Esophagus squamous epithelium (tissue), 5 donors: ENCODE measurements around the gene RHOXF2B. TPM values are rescaled to one million over a fixed set of nuclear protein-coding genes. Genes with fewer than 3 reads are reported as not detected.
"Not testable (repeated sequence)": the region's sequence is repeated elsewhere in the genome, so short reads cannot be mapped to it uniquely, and the experiment has no call there.

ENCODE experiments used
- DNase-seq: peaks from one replicate; lab custom pipeline; 2025; lab: John Stamatoyannopoulos, UW
- H3K27ac ChIP-seq, 4 donors: fragments of 200-600 bp; sonication (generic); one replicate each; pipeline ENCODE4 v1.5.1; 2016 to 2019; ENCODE audit warnings: mild to moderate bottlenecking in 1 of 4
- H3K27me3 ChIP-seq, 4 donors: fragments of 200-600 bp; sonication (generic); 1 replicate in 3 of 4; 2 replicates in 1 of 4; pipeline versions ENCODE4 v1.5.1 to v1.6.0; 2017 to 2021; ENCODE audit warnings: antibody characterized with exemption in 1 of 4
- H3K36me3 ChIP-seq, 3 donors: fragments of 200-600 bp; sonication (generic); one replicate each; pipeline ENCODE4 v1.5.1; 2016 to 2019
- H3K4me1 ChIP-seq, 3 donors: fragments of 200-600 bp; sonication (generic); one replicate each; pipeline ENCODE4 v1.5.1; 2017 to 2019
- H3K4me3 ChIP-seq, 4 donors: fragments of 200-600 bp; sonication (generic); 1 replicate in 3 of 4; 2 replicates in 1 of 4; pipeline ENCODE4 v1.5.1; 2016 to 2019; ENCODE audit warnings: mild to moderate bottlenecking in 2 of 4, moderate library complexity in 1 of 4
- H3K9me3 ChIP-seq, 3 donors: fragments of 200-600 bp; sonication (generic); one replicate each; pipeline ENCODE4 v1.5.1; 2016 to 2019
- CTCF ChIP-seq, 6 experiments: fragments of 450-650 bp in 4 of 6; fragments of 200-600 bp in 2 of 6; sonication (generic) in 2 of 6; IDR thresholded peaks; one replicate each; pipeline ENCODE4 v1.5.1; 2016 to 2019; ENCODE audit warnings: antibody characterized with exemption in 6 of 6, mild to moderate bottlenecking in 4 of 6, moderate library complexity in 4 of 6
- POLR2A ChIP-seq, 4 donors: fragments of 450-650 bp; IDR thresholded peaks; one replicate each; pipeline ENCODE4 v1.6.1; 2017; ENCODE audit warnings: antibody characterized with exemption in 4 of 4, mild to moderate bottlenecking in 4 of 4, moderate library complexity in 3 of 4
- WGBS, 2 donors: methylation state at CpG; one replicate each; pipeline ENCODE4 v1.1.5; 2018; 5-methylcytosine and 5-hydroxymethylcytosine counted together
- intact Hi-C: fragments of 100-400 bp; cut with DNase I; formaldehyde crosslinking; loops from one replicate; pipeline ENCODE4 v1.15.0; 2022
- total RNA-seq, 4 donors: library from RNA; depleted of rRNA; stranded (reverse); fragments of >200 nt; gene quantifications; one replicate each; pipeline ENCODE4 v1.1.0, GENCODE V29; 2016
- donor health status: DM: yes; HTN: yes; CAD: no.

The RHOXF2B gene
- total RNA-seq, 4 donors from 2014 or later: not detected

GRCh38 chrX:120039087-120039733 is 38.3 kb downstream of the RHOXF2B start:
- H3K9me3 ChIP-seq, DNase-seq, intact Hi-C loops, H3K4me3 ChIP-seq, H3K27me3 ChIP-seq, H3K4me1 ChIP-seq, H3K36me3 ChIP-seq, H3K27ac ChIP-seq: not testable (repeated sequence)
- no CpG with 5 or more reads among the region's 8 CpGs for WGBS, 2 donors

- H3K4me3 ChIP-seq: no peak overlapping the region
- no peaks in the 10 kb centered on the region for H3K36me3 ChIP-seq
- no peaks in the 10 kb centered on the region for H3K4me1 ChIP-seq
- 83% methylated on average over 1 of the region's 1 CpG for WGBS, 2 donors
- TF ChIP-seq POLR2A (IDR thresholded peaks at IDR 0.05) (no peak), CTCF (IDR thresholded peaks at IDR 0.05) (no peak)
- H3K27ac ChIP-seq: no peak overlapping the region
- no peaks in the 10 kb centered on the region for H3K27me3 ChIP-seq
- intact Hi-C loops: no loop called here
- H3K9me3 ChIP-seq: no peaks in the 10 kb centered on the region
- DNase-seq: no peak
Observed at GRCh38 chrX:120036704-120037103, 40.8 kb downstream of the RHOXF2B start.

- H3K9me3 ChIP-seq, H3K27me3 ChIP-seq, intact Hi-C loops, H3K4me3 ChIP-seq, H3K4me1 ChIP-seq, DNase-seq, H3K27ac ChIP-seq, H3K36me3 ChIP-seq: not testable (repeated sequence)
- WGBS, 2 donors: 49% methylated on average over 9 of the region's 9 CpGs
Observed at GRCh38 chrX:120035522-120036309, 41.8 kb downstream of the RHOXF2B start.

- 13 to 33% methylated on average over 3 of the region's 3 CpGs for WGBS, 2 donors
- H3K4me1 ChIP-seq: no peaks in the 10 kb centered on the region
- TF ChIP-seq POLR2A (IDR thresholded peaks at IDR 0.05) (no peak), CTCF (IDR thresholded peaks at IDR 0.05) (no peak)
- H3K9me3 ChIP-seq: no peaks in the 10 kb centered on the region
- no peak overlapping the region for H3K4me3 ChIP-seq
- H3K27ac ChIP-seq: no peak overlapping the region
- DNase-seq: no peak
- H3K27me3 ChIP-seq: peaks cover 0 to 3% (median 0%) of the 10 kb centered on the region in 4 donors
- intact Hi-C loops: no loop called here
- H3K36me3 ChIP-seq: no peaks in the 10 kb centered on the region
Observed at GRCh38 chrX:120029354-120029753, 48.1 kb downstream of the RHOXF2B start.

- Histone ChIP-seq H3K4me3 (no peak overlapping the region), H3K27ac (no peak overlapping the region), H3K9me3 (no peaks in the 10 kb centered on the region), H3K27me3 (peaks cover 0 to 16% (median 0%) of the 10 kb centered on the region in 4 donors), H3K36me3 (no peaks in the 10 kb centered on the region), H3K4me1 (no peaks in the 10 kb centered on the region)
- no peak for TF ChIP-seq CTCF (IDR thresholded peaks at IDR 0.05)
- TF ChIP-seq POLR2A (IDR thresholded peaks at IDR 0.05): no peak
- intact Hi-C loops: no loop called here
- no peak for DNase-seq
- 34 to 65% methylated on average over 4 to 5 of the region's 5 CpGs for WGBS, 2 donors
Observed at GRCh38 chrX:120023259-120023658, 54.2 kb downstream of the RHOXF2B start.

- Histone ChIP-seq H3K36me3 (no peaks in the 10 kb centered on the region), H3K9me3 (no peaks in the 10 kb centered on the region), H3K27me3 (peaks cover 0 to 21% (median 0%) of the 10 kb centered on the region in 4 donors), H3K4me1 (no peaks in the 10 kb centered on the region), H3K27ac (no peak overlapping the region), H3K4me3 (no peak overlapping the region)
- WGBS, 2 donors: 61 to 67% methylated on average over 5 of the region's 5 CpGs
- DNase-seq: no peak
- intact Hi-C loops: no loop called here
- TF ChIP-seq CTCF (IDR thresholded peaks at IDR 0.05): no peak
- TF ChIP-seq POLR2A (IDR thresholded peaks at IDR 0.05): no peak
Observed at GRCh38 chrX:120022763-120023162, 54.7 kb downstream of the RHOXF2B start.
